ENCODE data around the gene PPP4R4.
"Not testable (repeated sequence)": the region's sequence is repeated elsewhere in the genome, so short reads cannot be mapped to it uniquely, and the experiment has no call there.

GRCh38 chr14:94218198-94218886 is 44.2 kb downstream of the PPP4R4 start:
- not testable (repeated sequence) for TF ChIP-seq CTCF (IDR thresholded peaks at IDR 0.05); POLR2AphosphoS5 (IDR thresholded peaks at IDR 0.05; ENCODE audit: low read depth, low read length)
